Measurements from ENCODE around the gene TMEM167A. TPM values are rescaled to one million over a fixed set of nuclear protein-coding genes. Genes with fewer than 3 reads are reported as not detected.

TMEM167A gene
- total RNA-seq, 1 donor from 2014 or later: 163 TPM

- Mint-ChIP-seq H3K4me1 (ENCODE audit: low read depth, unreplicated experiment) (peaks cover 31% of the 10 kb centered on the region), H3K36me3 (ENCODE audit: low read depth, unreplicated experiment) (peaks cover 4% of the 10 kb centered on the region), H3K4me3 (ENCODE audit: unreplicated experiment) (peak overlapping the region; percentile 12), H3K9me3 (ENCODE audit: unreplicated experiment) (peaks cover 17% of the 10 kb centered on the region), H3K27ac (ENCODE audit: unreplicated experiment) (peak overlapping the region; percentile 62), H3K27me3 (ENCODE audit: low read depth, unreplicated experiment) (no peaks in the 10 kb centered on the region)
- Histone ChIP-seq H3K36me3 (ENCODE audit: insufficient read depth, low read length) (no peaks in the 10 kb centered on the region), H3K79me2 (ENCODE audit: insufficient read depth, low read length) (peaks cover 2% of the 10 kb centered on the region), H4K20me1 (ENCODE audit: insufficient read depth, low read length) (no peaks in the 10 kb centered on the region), H3K9ac (ENCODE audit: low read length) (no peak overlapping the region), H3K4me2 (ENCODE audit: low read length) (peak overlapping the region; percentile 70), H3K27ac (ENCODE audit: low read depth, low read length) (peak overlapping the region; percentile 78), H2AFZ (ENCODE audit: low read depth, low read length) (no peak overlapping the region), H3K27me3 (ENCODE audit: insufficient read depth, low read length) (no peaks in the 10 kb centered on the region), H3K4me3 (ENCODE audit: insufficient read depth, low read depth, low read length) (no peak overlapping the region), H3K4me1 (ENCODE audit: insufficient read depth, low read length) (peaks cover 26% of the 10 kb centered on the region), H3K9me3 (ENCODE audit: insufficient read depth, low read depth, low read length) (no peaks in the 10 kb centered on the region)
- FAIRE-seq: peak; percentile 9
- no peak for DNase-seq (ENCODE audit: low read depth)
- TF ChIP-seq EZH2 (IDR thresholded peaks at IDR 0.05; ENCODE audit: insufficient read depth, low read length): no peak
- TF ChIP-seq CTCF (IDR thresholded peaks at IDR 0.05; ENCODE audit: insufficient read depth, low read depth, low read length): no peak
Measured at GRCh38 chr5:83095163-83095956, 18.2 kb upstream of the TMEM167A start.

- H3K27me3 Mint-ChIP-seq (ENCODE audit: low read depth, unreplicated experiment): no peaks in the 10 kb centered on the region
- Histone ChIP-seq H3K79me2 (ENCODE audit: insufficient read depth, low read length) (no peaks in the 10 kb centered on the region), H3K9me3 (ENCODE audit: insufficient read depth, low read depth, low read length) (no peaks in the 10 kb centered on the region), H3K4me2 (ENCODE audit: low read length) (no peak overlapping the region), H3K9ac (ENCODE audit: low read length) (no peak overlapping the region), H3K27me3 (ENCODE audit: insufficient read depth, low read length) (no peaks in the 10 kb centered on the region), H2AFZ (ENCODE audit: low read depth, low read length) (no peak overlapping the region), H3K4me3 (ENCODE audit: insufficient read depth, low read depth, low read length) (no peak overlapping the region), H4K20me1 (ENCODE audit: insufficient read depth, low read length) (no peaks in the 10 kb centered on the region), H3K27ac (ENCODE audit: low read depth, low read length) (no peak overlapping the region), H3K36me3 (ENCODE audit: insufficient read depth, low read length) (no peaks in the 10 kb centered on the region), H3K4me1 (ENCODE audit: insufficient read depth, low read length) (peaks cover 26% of the 10 kb centered on the region)
- H3K36me3 Mint-ChIP-seq (ENCODE audit: low read depth, unreplicated experiment): peaks cover 4% of the 10 kb centered on the region
- FAIRE-seq (no peak), DNase-seq (ENCODE audit: low read depth) (no peak)
- H3K9me3 Mint-ChIP-seq (ENCODE audit: unreplicated experiment): peaks cover 21% of the 10 kb centered on the region
- no peak overlapping the region for H3K27ac Mint-ChIP-seq (ENCODE audit: unreplicated experiment)
- peaks cover 24% of the 10 kb centered on the region for H3K4me1 Mint-ChIP-seq (ENCODE audit: low read depth, unreplicated experiment)
- TF ChIP-seq CTCF (IDR thresholded peaks at IDR 0.05; ENCODE audit: insufficient read depth, low read depth, low read length) (no peak), EZH2 (IDR thresholded peaks at IDR 0.05; ENCODE audit: insufficient read depth, low read length) (no peak)
- H3K4me3 Mint-ChIP-seq (ENCODE audit: unreplicated experiment): no peak overlapping the region
Measured at GRCh38 chr5:83093692-83094091, 16.5 kb upstream of the TMEM167A start.

GRCh38 chr5:83092619-83093018 is 15.4 kb upstream of the TMEM167A start:
- Histone ChIP-seq H2AFZ (ENCODE audit: low read depth, low read length) (no peak overlapping the region), H3K27me3 (ENCODE audit: insufficient read depth, low read length) (no peaks in the 10 kb centered on the region), H3K4me2 (ENCODE audit: low read length) (no peak overlapping the region), H3K4me3 (ENCODE audit: insufficient read depth, low read depth, low read length) (no peak overlapping the region), H3K79me2 (ENCODE audit: insufficient read depth, low read length) (no peaks in the 10 kb centered on the region), H3K36me3 (ENCODE audit: insufficient read depth, low read length) (no peaks in the 10 kb centered on the region), H4K20me1 (ENCODE audit: insufficient read depth, low read length) (no peaks in the 10 kb centered on the region), H3K27ac (ENCODE audit: low read depth, low read length) (no peak overlapping the region), H3K9ac (ENCODE audit: low read length) (no peak overlapping the region), H3K9me3 (ENCODE audit: insufficient read depth, low read depth, low read length) (no peaks in the 10 kb centered on the region), H3K4me1 (ENCODE audit: insufficient read depth, low read length) (peaks cover 23% of the 10 kb centered on the region)
- DNase-seq (ENCODE audit: low read depth): no peak
- no peaks in the 10 kb centered on the region for H3K27me3 Mint-ChIP-seq (ENCODE audit: low read depth, unreplicated experiment)
- no peak overlapping the region for H3K4me3 Mint-ChIP-seq (ENCODE audit: unreplicated experiment)
- peaks cover 21% of the 10 kb centered on the region for H3K9me3 Mint-ChIP-seq (ENCODE audit: unreplicated experiment)
- peaks cover 19% of the 10 kb centered on the region for H3K4me1 Mint-ChIP-seq (ENCODE audit: low read depth, unreplicated experiment)
- H3K27ac Mint-ChIP-seq (ENCODE audit: unreplicated experiment): no peak overlapping the region
- TF ChIP-seq CTCF (IDR thresholded peaks at IDR 0.05; ENCODE audit: insufficient read depth, low read depth, low read length) (no peak), EZH2 (IDR thresholded peaks at IDR 0.05; ENCODE audit: insufficient read depth, low read length) (no peak)
- FAIRE-seq: no peak
- peaks cover 4% of the 10 kb centered on the region for H3K36me3 Mint-ChIP-seq (ENCODE audit: low read depth, unreplicated experiment)

Data from astrocyte (in vitro differentiated cells and primary cell).